Measurements from ENCODE around the gene CFTR. TPM values are rescaled to one million over a fixed set of nuclear protein-coding genes. Genes with fewer than 3 reads are reported as not detected.

The CFTR gene
- polyA plus RNA-seq, 1 donor (not counting 4 experiments of a cell fraction or from before 2014, with no cell fraction given): not detected

DNA sequence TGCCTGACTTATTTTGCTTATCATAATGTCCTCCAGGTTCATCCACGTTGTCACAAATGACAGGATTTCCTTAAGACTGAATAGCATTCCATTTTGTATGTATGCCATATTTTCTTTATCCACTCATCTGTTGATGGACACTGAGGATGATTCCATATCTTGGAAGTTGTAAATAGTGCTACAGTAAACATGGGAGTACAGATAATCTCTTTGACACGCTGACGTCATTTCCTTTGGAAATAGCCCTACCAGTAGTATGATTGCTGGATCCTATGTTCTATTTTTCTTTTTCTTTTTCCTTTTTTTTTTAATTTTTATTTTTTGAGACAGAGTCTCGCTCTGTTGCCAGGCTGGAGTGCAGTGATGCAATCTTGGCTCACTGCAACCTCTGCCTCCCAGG, 225.8 kb downstream of the CFTR start:
- Histone ChIP-seq H3K27ac (ENCODE audit: control insufficient read depth, insufficient read depth, low read length) (no peak overlapping the region), H3K9ac (ENCODE audit: control insufficient read depth, extremely low read depth, insufficient read depth, low read length) (no peak overlapping the region), H3K9me1 (ENCODE audit: control insufficient read depth, extremely low read depth, insufficient read depth, low read length) (no peaks in the 10 kb centered on the region), H4K20me1 (ENCODE audit: control insufficient read depth, extremely low read depth, insufficient read depth, low read length) (no peaks in the 10 kb centered on the region), H3K27me3 (ENCODE audit: control insufficient read depth, extremely low read depth, insufficient read depth, low read length) (no peaks in the 10 kb centered on the region), H3K36me3 (ENCODE audit: control insufficient read depth in 2 of 2, extremely low read depth in 1 of 2, insufficient read depth in 2 of 2, low read length in 2 of 2) (no peaks in the 10 kb centered on the region), H2AFZ (ENCODE audit: control insufficient read depth, low read length) (no peak overlapping the region), H3K4me1 (ENCODE audit: control insufficient read depth, extremely low read depth, insufficient read depth, low read length) (no peaks in the 10 kb centered on the region), H3K4me3 (ENCODE audit: control insufficient read depth in 2 of 3, extremely low read depth in 1 of 3, insufficient read depth in 2 of 3, low read depth in 1 of 3, low read length in 3 of 3) (no peak overlapping the region), H3K4me2 (ENCODE audit: control insufficient read depth, extremely low read depth, insufficient read depth, low read depth, low read length) (no peak overlapping the region), H3K9me3 (ENCODE audit: control insufficient read depth, low read depth, low read length) (no peaks in the 10 kb centered on the region), H3K79me2 (ENCODE audit: control insufficient read depth, insufficient read depth, low read length) (no peaks in the 10 kb centered on the region)
- TF ChIP-seq, protein P1, sequence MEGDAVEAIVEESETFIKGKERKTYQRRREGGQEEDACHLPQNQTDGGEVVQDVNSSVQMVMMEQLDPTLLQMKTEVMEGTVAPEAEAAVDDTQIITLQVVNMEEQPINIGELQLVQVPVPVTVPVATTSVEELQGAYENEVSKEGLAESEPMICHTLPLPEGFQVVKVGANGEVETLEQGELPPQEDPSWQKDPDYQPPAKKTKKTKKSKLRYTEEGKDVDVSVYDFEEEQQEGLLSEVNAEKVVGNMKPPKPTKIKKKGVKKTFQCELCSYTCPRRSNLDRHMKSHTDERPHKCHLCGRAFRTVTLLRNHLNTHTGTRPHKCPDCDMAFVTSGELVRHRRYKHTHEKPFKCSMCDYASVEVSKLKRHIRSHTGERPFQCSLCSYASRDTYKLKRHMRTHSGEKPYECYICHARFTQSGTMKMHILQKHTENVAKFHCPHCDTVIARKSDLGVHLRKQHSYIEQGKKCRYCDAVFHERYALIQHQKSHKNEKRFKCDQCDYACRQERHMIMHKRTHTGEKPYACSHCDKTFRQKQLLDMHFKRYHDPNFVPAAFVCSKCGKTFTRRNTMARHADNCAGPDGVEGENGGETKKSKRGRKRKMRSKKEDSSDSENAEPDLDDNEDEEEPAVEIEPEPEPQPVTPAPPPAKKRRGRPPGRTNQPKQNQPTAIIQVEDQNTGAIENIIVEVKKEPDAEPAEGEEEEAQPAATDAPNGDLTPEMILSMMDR (optimal IDR thresholded peaks at IDR 0.05 in 1 of 3, IDR thresholded peaks at IDR 0.05 in 1 of 3, conservative IDR thresholded peaks at IDR 0.05 in 1 of 3; ENCODE audit: extremely low read depth in 1 of 3, insufficient read depth in 2 of 3, low read length in 3 of 3): no peak
- TF ChIP-seq EZH2 (IDR thresholded peaks at IDR 0.05; ENCODE audit: low read length): no peak
- FAIRE-seq (no peak), DNase-seq (ENCODE audit: low read depth, low spot score) (no peak)
- dilution Hi-C loops (cut with MboI; ENCODE audit: extremely low pct_ligation_motif_present, low sequenced_read_pairs): no loop called here

DNA sequence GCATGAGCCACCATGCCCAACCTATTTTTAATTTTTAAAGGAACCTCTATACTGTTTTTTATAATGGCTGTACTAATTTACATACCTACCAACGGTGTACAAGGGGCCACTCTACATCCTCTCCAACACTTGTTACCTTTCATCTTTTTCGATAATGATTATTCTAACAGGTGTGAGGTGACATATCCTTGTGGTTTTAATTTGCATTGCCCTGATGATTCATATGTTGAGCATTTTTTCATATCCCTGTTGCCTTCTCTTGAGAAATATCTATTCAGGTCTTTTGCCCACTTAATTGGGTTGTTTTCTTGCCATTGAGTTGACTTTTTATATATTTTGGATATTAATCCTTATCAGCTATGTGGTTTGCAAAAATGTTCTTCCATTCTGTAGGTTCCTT, 226.4 kb downstream of the CFTR start:
- H3K36me3 ChIP-seq (ENCODE audit: control insufficient read depth in 2 of 2, extremely low read depth in 1 of 2, insufficient read depth in 2 of 2, low read length in 2 of 2): no peaks in the 10 kb centered on the region
- H3K27me3 ChIP-seq (ENCODE audit: control insufficient read depth, extremely low read depth, insufficient read depth, low read length): no peaks in the 10 kb centered on the region
- H2AFZ ChIP-seq (ENCODE audit: control insufficient read depth, low read length): no peak overlapping the region
- dilution Hi-C loops (cut with MboI; ENCODE audit: extremely low pct_ligation_motif_present, low sequenced_read_pairs): no loop called here
- H3K79me2 ChIP-seq (ENCODE audit: control insufficient read depth, insufficient read depth, low read length): no peaks in the 10 kb centered on the region
- no peaks in the 10 kb centered on the region for H3K4me1 ChIP-seq (ENCODE audit: control insufficient read depth, extremely low read depth, insufficient read depth, low read length)
- H3K27ac ChIP-seq (ENCODE audit: control insufficient read depth, insufficient read depth, low read length): no peak overlapping the region
- H3K9me3 ChIP-seq (ENCODE audit: control insufficient read depth, low read depth, low read length): no peaks in the 10 kb centered on the region
- no peak for DNase-seq (ENCODE audit: low read depth, low spot score)
- H3K4me2 ChIP-seq (ENCODE audit: control insufficient read depth, extremely low read depth, insufficient read depth, low read depth, low read length): no peak overlapping the region
- no peaks in the 10 kb centered on the region for H3K9me1 ChIP-seq (ENCODE audit: control insufficient read depth, extremely low read depth, insufficient read depth, low read length)
- no peaks in the 10 kb centered on the region for H4K20me1 ChIP-seq (ENCODE audit: control insufficient read depth, extremely low read depth, insufficient read depth, low read length)
- no peak overlapping the region for H3K4me3 ChIP-seq (ENCODE audit: control insufficient read depth in 2 of 3, extremely low read depth in 1 of 3, insufficient read depth in 2 of 3, low read depth in 1 of 3, low read length in 3 of 3)
- FAIRE-seq: no peak
- H3K9ac ChIP-seq (ENCODE audit: control insufficient read depth, extremely low read depth, insufficient read depth, low read length): no peak overlapping the region
- TF ChIP-seq EZH2 (IDR thresholded peaks at IDR 0.05; ENCODE audit: low read length): no peak
- TF ChIP-seq, protein P1 (optimal IDR thresholded peaks at IDR 0.05 in 1 of 3, IDR thresholded peaks at IDR 0.05 in 1 of 3, conservative IDR thresholded peaks at IDR 0.05 in 1 of 3; ENCODE audit: extremely low read depth in 1 of 3, insufficient read depth in 2 of 3, low read length in 3 of 3): no peak

Data from keratinocyte (primary cell).